HG02885 (cell line): ENCODE data around the gene KCNK1.

Experiments
- ATAC-seq: cut with Tn5 transposase; IDR thresholded peaks from one replicate; pipeline ENCODE4 v1.9.1; 2021; ENCODE audit warnings: mild to moderate bottlenecking; ENCODE audit not compliant: unreplicated experiment, poor library complexity

The KCNK1 gene

GRCh38 chr1:233632436-233632835 lies 18.5 kb downstream of the KCNK1 start:
- ATAC-seq, result no peak

- ATAC-seq, result no peak
Observed at GRCh38 chr1:233635765-233636502, 22.0 kb downstream of the KCNK1 start.

- no peak for ATAC-seq
Observed at GRCh38 chr1:233636503-233636877, 22.6 kb downstream of the KCNK1 start.

GRCh38 chr1:233638513-233638912 lies 24.6 kb downstream of the KCNK1 start:
- ATAC-seq, result no peak

DNA sequence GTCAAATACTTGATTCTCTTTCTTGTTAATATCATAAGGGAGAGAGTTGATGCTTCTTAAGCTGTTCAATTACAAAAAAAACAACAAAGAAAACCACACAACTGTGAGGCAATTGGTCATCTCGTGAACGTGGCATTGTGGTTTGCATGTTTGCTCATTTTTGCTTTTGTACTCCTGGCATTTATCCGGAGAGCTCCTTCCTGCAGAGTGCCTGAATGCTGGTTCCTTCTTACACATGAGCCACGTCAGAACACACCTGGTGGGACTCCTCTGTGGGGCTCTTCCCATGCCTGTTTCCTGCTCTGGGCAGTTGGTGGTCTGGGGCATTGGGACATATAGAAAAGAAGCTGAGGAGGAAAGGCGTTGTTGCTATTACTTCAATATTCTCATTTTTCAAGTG lies 25.7 kb downstream of the KCNK1 start:
- ATAC-seq, result peak; percentile 44

DNA sequence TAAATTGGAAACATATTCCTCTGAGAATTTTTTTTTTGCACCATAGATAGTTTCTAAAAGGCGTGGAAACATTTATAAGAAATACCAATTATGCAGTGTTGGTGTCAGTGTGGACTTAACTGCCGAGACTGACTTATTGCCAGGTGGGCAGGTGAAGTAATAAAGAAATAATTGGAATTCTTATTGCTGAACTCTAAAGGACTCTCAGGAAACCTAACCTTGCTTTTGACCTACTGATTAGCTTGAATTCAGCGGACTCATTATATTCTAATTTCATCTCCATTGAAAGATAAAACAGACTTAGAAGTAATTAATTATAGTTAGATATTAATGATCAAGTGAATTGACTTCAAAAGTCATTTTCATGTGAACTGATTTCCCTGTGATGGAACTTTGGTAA lies 26.3 kb downstream of the KCNK1 start:
- ATAC-seq, result no peak

DNA sequence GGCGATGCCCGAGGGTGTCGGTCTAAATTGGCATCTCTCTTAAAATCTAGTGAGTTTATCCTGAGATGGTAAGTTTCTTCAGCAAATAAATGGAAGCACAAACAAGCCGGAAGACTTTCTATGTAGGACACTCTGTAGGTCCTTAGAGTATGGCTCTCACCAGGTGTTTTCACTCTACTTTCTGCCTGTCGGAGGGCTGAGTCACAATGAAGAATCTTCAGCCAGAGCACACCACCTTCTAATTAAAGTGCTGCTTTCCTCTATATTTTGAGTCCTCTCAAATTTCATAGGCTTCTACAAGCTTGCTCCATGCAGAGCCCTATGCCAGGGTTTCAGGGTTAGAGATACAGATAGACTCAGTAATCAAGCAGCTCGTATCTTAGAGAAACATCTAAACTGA lies 27.1 kb downstream of the KCNK1 start:
- ATAC-seq, result no peak

DNA sequence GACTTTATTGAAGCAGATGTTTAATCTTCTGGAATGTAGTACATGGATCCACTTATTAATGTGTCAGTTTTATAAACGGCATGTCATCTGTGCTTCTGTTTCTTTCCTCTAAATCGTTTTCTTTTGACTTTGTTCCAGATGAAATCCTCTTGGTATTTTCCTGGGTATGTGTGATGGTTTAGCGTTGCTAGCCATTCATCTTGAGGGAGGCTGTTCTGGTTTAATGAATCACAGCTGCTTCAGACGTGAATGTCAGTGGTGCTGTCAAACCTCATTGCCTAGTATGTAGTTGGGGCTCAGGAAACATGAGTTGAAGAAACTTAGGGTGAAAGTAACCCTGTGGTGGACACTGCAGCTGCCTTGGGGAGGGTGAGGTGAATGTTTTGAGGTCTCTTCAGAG lies 33.2 kb downstream of the KCNK1 start:
- ATAC-seq, result no peak

DNA sequence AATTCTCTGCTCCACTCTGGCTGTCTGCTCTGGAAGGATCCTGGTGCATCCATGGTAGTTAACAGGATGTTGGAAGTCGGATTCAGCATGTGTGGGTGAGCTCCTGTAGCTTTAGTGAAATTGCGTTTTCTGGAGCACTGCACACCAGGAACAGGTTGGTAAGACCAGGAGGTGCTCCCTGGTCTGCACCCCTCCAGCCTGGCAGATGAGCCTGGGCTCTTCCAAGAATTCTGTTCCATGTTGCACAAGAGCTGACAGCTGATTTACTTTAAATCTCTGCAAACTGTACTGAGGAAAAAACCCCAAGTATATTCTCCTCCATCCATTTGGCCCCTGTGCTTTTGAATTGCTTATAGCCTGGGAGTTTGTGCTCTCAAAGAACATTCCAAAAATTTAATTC lies 33.7 kb downstream of the KCNK1 start:
- ATAC-seq, result no peak

GRCh38 chr1:233651061-233651460 lies 37.2 kb downstream of the KCNK1 start:
- no peak for ATAC-seq

DNA sequence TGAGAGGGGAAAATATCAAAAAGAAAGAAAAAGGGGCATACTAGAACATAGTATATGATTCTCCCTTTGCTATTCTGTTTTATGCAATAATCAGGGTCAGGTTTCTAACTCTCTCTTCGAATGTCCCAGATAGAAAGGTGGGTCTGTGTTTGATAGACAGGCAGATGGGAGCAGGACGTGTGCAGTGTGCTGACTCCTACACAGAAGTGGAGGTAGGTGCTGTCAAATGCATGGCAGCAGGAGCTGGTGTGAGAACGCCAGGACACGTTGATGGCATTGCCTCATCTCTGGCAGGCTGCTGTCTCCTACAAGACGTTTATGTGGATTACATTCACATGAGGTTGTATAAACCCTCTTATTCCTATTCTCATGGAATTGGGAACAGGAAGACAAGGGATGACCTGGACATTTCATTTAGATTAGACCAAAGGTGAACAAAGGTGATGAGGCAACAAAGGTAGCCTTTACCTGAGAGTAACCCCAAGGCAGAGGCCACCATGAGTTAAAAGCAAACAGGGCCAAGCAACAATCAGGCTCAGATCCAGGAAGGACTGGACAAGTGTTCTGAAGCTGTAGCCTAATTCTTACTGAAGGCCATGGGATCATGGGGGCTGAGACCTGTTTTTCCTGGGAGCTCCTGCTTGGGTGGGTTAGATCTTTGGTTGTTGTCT lies 37.8 kb downstream of the KCNK1 start:
- no peak for ATAC-seq

DNA sequence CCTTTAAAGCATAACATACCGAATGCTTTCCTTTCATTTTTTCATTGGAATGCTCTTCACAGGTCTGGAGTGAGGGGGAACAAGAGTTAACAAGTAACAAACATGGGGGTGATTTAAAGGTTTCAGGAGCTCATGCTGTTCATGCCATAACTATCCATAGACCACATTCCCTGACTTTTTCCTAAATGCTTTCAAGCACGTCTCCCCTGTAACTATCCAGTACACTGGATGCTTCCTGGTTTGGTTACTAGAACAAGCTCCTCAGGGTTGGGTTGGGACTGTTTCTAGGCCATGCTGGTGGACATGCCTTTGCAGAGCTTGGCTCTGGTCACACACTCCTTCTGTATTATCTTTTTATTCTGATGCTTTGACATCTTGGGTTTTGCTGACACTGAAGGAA lies 38.6 kb downstream of the KCNK1 start:
- no peak for ATAC-seq

- ATAC-seq, result no peak
Observed at GRCh38 chr1:233654658-233655280, 40.9 kb downstream of the KCNK1 start.

GRCh38 chr1:233655301-233655740 lies 41.4 kb downstream of the KCNK1 start:
- ATAC-seq, result no peak

GRCh38 chr1:233656032-233656635 lies 42.2 kb downstream of the KCNK1 start:
- ATAC-seq, result no peak

- ATAC-seq, result no peak
Observed at GRCh38 chr1:233656687-233657086, 42.8 kb downstream of the KCNK1 start.

DNA sequence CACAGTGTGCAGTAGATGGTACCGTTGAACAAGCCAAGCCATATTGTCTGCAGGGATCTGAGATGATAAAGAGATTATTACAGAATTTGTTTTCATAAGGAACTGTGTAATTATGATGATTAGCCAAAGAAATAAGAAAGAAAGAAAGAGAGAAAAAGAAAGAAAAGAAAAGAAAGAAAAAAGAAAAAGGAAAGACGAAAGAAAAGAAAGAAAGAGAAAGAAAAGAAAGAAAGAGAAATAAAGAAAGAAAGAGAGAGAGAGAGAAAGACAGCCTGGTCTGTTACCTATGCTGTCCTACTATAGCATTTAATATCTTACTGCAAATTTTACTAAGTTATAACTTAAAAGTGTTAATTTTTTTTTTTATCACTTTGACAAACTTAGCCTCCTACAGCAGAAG lies 43.6 kb downstream of the KCNK1 start:
- ATAC-seq, result no peak

DNA sequence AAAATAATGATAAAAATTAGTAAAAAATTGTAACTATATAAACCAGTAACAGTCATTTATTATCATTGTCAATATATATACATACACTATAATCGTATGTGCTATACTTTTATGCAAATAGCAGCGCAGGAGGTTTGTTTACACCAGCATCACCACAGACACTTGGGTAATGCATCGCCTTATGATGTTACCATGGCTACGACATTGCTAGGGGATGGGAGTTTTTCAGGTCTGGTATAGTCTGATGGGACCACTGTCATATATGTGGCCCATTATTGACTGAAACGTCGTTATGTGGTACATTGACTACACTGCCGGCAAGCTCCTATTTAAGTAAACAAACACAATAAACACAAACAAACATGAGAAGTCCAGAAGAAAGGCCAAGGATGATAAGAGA lies 45.6 kb downstream of the KCNK1 start:
- ATAC-seq, result no peak

DNA sequence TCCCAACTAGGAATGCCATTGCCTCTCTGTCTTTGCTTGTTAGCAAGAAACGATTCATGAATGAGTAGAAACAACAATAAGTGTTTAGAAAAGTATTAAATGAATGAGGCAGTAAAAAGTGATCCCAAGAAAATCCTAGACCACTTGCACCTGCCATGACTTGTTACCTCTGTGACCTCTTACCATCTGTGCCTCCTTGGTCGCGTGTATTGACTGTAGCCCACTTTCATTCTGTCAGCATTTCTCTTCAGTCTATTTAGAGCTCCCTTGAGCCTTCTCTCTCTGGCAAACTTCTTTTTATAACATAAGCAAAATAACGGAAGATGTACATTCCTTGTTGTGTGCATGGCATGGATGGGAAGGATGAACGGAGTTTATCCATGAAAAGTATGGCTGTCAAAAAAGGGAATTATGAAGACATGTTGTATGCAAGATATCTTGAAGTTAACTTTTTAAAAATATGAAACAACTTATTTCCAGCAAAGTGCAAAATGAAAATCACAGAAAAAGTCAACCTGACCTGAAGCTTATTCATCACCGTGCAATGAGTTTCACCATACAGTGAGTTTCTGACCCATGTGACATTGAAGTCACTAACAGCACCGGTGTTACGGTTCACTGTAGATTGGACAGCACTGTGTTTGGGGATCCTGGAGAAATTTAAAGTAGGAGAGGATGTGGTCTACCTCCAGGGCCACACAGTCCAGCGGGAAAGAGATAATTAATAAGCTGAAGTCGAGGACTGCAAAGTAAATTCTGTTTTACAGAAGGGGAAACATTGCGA lies 47.7 kb downstream of the KCNK1 start:
- ATAC-seq, result no peak

DNA sequence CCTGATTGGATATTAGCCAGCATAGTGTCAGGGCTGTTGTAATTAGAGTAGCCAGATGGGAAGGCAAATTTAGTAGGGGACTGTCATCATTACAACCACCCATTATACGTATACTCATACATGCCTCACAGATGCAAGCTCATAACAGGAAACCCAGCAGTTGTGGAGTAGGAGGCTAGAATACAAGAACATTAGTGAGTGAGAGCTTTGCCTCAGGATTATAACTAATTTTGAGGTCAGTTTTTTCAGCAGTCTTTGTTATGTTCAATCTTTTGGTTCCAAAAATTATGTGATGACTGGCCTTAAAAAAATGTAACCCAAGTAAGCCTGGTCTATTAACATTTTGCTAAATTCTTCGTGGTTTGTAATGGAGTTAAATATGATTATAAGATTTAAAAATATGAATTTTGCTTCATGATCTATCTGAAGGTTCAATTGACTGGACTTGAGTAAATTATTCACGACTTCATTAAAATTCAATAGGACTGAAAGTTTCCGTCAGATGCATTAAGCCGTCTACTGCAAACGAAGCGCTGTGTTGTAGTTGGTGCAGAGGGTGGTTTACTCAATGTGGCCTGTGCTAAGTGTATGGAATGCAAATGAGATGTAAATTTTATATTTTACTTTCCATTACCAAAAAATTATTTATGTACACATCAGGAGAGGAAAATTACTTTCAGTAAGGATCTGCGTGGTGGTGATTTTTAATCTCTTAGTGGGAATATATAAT lies 48.8 kb downstream of the KCNK1 start:
- ATAC-seq, result no peak
